8988T (cell line): ENCODE results near the gene WNT3A.

Experiments used
- DNase-seq: peaks from one replicate; pipeline ENCODE4 v3.0.0; 2011

Gene WNT3A

DNA sequence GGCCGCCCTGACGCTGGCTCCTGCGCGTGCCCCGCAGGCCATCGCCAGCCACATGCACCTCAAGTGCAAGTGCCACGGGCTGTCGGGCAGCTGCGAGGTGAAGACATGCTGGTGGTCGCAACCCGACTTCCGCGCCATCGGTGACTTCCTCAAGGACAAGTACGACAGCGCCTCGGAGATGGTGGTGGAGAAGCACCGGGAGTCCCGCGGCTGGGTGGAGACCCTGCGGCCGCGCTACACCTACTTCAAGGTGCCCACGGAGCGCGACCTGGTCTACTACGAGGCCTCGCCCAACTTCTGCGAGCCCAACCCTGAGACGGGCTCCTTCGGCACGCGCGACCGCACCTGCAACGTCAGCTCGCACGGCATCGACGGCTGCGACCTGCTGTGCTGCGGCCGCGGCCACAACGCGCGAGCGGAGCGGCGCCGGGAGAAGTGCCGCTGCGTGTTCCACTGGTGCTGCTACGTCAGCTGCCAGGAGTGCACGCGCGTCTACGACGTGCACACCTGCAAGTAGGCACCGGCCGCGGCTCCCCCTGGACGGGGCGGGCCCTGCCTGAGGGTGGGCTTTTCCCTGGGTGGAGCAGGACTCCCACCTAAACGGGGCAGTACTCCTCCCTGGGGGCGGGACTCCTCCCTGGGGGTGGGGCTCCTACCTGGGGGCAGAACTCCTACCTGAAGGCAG lies 52.3 kb downstream of the WNT3A start:
- no peak for DNase-seq

DNA sequence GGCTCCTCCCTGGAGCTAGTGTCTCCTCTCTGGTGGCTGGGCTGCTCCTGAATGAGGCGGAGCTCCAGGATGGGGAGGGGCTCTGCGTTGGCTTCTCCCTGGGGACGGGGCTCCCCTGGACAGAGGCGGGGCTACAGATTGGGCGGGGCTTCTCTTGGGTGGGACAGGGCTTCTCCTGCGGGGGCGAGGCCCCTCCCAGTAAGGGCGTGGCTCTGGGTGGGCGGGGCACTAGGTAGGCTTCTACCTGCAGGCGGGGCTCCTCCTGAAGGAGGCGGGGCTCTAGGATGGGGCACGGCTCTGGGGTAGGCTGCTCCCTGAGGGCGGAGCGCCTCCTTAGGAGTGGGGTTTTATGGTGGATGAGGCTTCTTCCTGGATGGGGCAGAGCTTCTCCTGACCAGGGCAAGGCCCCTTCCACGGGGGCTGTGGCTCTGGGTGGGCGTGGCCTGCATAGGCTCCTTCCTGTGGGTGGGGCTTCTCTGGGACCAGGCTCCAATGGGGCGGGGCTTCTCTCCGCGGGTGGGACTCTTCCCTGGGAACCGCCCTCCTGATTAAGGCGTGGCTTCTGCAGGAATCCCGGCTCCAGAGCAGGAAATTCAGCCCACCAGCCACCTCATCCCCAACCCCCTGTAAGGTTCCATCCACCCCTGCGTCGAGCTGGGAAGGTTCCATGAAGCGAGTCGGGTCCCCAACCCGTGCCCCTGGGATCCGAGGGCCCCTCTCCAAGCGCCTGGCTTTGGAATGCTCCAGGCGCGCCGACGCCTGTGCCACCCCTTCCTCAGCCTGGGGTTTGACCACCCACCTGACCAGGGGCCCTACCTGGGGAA lies 53.0 kb downstream of the WNT3A start:
- DNase-seq: no peak

- DNase-seq: no peak
Measured at GRCh38 chr1:228060458-228061190, 53.8 kb downstream of the WNT3A start.

DNA sequence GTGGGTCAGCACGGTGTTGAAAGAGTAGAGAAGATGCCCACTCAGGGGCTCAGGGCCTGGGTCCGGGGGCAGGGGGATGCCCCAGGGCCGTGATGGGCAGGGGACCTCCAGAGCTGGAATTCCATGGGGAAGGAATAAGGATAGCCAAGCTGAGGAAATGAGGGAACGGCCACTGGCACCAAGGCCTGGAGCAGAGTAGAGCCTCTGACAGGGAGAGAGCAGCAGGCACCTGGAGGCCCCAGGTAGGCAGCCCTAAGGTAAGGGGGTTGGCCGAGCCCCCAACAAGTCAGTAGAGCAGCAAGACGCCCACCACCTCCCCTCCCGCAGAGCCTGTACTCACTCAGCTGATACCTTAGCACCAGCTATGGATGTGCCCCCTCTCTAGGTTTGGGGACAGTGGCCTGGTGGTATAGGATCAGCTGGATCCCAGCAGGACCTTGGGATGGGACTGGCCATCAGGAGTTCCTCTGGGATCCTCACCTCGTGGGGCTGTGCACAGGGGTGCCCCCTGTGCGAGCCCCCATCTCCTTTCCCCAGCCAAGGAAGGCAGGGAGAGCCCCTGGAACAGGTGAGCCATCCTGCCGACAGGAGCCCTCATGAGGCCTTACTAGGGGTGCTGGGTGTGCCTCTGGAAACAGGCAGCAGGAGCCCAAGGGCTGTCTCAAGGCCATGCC lies 54.8 kb downstream of the WNT3A start:
- no peak for DNase-seq

GRCh38 chr1:228062085-228062791 lies 55.4 kb downstream of the WNT3A start:
- no peak for DNase-seq

- no peak for DNase-seq
Measured at GRCh38 chr1:228062812-228063211, 56.0 kb downstream of the WNT3A start.

- DNase-seq: no peak
Measured at GRCh38 chr1:228063251-228064191, 56.7 kb downstream of the WNT3A start.

- no peak for DNase-seq
Measured at GRCh38 chr1:228064296-228064695, 57.5 kb downstream of the WNT3A start.

GRCh38 chr1:228064741-228065542 lies 58.1 kb downstream of the WNT3A start:
- no peak for DNase-seq

DNA sequence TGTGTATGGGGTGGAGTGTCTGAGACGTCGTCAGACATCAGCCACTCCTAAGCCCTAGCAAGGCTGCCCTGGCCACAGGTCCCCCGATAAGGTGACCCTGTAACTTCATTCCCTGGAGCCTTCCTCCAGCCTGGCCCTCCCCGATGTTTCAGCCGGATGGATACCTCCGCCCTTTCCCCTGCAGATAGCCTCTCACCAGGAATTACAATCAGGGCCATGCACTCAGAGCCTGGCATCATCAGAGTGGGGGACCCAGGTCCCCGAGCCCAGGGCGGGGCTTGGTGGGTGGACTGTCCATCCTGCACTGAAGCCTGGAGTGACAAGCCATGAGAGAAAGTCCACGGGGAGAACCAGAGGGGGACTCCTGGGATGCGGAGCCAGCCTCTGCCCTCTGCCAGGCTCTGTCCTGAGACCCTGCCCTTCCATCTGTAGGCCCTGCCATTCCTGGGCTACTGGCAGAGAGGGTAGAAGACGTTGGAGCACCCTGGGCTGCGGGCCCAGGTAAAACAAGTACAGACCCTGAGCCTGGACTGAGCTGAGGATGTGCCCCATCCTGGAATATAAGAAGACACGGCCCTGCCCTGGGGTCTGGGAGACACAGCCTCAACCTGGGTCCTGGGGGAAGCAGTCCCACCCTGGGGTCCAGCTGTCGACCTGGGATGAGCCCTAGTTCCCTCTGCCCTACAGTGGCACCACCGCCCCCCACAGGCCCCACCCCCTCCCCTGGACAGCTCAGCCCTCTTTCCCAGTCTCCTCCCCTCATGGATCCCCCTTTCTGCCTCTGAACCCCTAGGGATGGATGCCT lies 58.9 kb downstream of the WNT3A start:
- DNase-seq: no peak

DNA sequence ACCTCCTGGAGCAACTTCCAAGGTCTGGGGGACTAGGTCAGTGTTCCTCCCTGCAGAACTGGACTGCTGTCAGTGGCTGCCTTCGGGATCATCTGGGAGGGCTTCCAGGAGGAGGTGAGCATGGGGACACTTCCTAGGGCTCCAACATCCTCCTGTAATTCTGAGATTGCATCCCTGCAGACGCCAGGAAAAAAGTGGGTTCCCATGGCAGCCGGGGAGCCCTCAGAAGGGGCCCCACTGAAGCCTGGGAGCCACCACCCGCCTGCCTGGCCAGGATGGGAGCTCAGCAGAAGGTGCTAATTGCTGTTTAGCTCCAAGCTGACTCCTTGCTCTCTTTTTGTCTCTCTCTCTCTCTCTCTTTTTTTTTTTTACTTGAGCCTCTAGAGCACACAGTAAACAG lies 59.6 kb downstream of the WNT3A start:
- DNase-seq: no peak

- no peak for DNase-seq
Measured at GRCh38 chr1:228066891-228067654, 60.3 kb downstream of the WNT3A start.

DNA sequence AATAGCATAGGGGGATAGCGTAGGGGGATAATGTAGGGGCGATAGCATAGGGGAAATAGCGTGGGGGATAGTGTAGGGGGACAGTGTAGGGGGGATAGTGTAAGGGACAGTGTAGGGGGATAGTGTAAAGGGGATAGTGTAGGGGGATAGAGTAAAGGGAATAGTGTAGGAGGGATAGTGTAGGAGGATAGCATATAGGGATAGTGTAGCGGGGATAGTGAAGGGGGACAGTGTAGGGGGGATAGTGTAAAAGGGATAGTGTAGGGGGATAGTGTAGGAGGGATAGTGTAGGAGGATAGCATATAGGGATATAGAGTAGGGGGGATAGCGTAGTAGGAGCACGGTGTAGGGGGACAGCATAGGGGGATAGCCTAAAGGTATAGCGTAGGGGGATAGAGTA lies 61.6 kb downstream of the WNT3A start:
- no peak for DNase-seq

DNA sequence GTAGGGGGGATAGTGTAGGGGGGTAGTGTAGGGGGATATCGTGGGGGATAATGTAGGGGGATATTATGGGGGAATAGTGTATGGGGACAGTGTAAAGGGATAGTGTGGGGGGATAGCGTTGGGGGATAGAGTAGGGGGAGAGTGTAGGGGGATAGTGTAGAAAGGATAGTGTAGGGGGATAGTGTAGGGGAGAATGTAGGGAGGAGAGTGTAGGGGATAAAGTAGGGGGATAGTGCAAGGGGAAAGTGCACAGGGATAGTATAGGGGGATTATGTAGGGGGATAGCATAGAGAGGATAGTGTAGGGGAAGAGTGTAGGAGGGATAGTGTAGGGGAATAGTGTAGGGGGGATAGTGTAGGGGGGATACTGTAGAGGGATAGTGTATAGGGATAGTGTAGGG lies 63.4 kb downstream of the WNT3A start:
- DNase-seq: no peak

GRCh38 chr1:228070851-228071250 lies 64.1 kb downstream of the WNT3A start:
- DNase-seq: no peak

DNA sequence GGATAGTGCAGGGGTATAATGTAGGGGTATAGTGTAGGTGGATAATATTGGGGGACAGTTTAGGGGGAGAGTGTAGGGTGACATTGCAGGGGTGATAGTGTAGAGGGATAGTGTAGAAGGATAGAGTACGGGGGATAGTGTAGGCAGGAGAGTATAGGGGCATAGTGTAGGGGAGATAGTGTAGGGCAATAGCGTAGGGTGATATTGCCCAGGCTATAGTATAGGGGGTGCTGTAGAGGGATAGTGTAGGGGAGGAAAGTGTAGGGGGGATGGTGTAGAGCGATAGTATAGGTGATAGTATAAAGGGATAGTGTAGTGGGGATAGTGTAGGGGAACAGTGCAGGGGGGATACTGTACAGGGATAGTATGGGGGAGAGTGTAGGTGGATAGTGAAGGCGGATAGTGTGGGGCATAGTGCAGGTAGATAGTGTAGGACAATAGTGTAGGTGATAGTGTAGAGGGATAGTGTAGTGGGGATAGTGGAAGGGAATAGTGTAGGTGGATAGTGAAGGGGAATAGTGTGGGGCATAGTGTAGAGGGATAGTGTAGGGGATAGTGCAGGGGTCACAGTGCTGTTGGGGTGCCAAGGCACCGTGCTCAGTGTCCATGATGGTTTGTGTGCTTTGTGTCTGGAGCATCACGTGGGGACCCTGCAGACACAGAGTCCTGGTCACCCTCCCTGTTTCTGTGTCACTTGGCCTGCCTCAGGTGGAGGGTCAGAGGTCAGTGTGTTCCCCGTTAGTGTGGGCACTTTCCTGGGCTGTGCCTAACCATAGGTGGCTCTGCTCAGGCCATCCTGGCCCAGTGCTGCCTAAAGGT lies 65.2 kb downstream of the WNT3A start:
- no peak for DNase-seq

GRCh38 chr1:228072658-228073043 lies 65.9 kb downstream of the WNT3A start:
- no peak for DNase-seq
